ENCODE results near the gene MRPL21. TPM values are rescaled to one million over a fixed set of nuclear protein-coding genes. Genes with fewer than 3 reads are reported as not detected.

MRPL21 gene
- total and polyA plus RNA-seq, 2 of the 8 experiments (the other 6 are each of a cell fraction or from before 2014, with no cell fraction given): 102 to 107 TPM

DNA sequence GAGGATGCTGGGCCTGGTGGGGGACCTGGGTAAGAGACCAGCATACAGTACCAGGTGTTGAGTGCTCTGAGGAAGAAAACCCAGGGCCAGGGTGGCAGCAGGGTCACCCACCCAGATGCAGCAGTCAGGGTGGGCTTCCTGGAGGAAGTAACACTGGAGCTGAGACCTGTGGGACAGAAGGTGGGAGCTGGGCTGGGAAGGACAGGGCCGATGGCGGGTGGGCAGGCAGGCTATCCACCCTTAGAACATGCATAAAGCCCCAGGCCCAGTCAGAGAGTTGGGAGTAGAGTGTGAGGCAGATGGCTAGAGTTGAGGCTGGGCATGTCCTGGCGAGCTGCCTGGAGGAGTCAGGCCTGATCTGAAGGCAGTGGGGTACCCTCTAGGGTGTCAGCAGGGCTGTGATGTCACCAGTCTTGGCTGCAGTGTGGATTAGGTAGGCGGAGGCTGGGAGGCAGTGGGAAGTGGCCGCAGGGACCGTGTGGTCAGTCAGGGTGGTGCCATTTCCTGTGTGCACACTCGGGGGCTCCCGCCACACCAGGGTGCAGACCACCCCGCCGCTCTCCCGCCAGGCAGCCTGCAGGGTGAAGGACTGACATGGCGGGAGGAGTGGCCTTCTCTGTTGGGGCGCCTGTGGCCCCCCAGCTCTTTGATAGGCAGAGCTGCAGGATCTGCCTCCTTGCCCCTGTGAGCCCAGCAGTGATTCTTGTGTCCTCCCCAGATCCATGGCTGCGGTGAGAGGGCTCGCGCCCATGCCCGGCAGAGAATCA, 35.4 kb upstream of the MRPL21 start:
- no peak overlapping the region for H3K56ac ChIP-seq (replicated peaks; ENCODE audit: insufficient read length, low read depth, low read length)
- H3K4ac ChIP-seq (replicated peaks; ENCODE audit: insufficient read length, low read depth, low read length): no peak overlapping the region
- peaks cover 3 to 5% of the 10 kb centered on the region in 2 experiments for H4K20me1 ChIP-seq (replicated peaks in 1 of 2; ENCODE audit: control insufficient read depth in 1 of 2, insufficient read depth in 2 of 2, low read length in 2 of 2)
- no peak overlapping the region for H3K4me3 ChIP-seq (ENCODE audit: extremely low read depth in 1 of 4, insufficient read depth in 2 of 4, low read depth in 3 of 4, low read length in 4 of 4)
- CTCF ChIA-PET (ENCODE audit: partially characterized antibody): interaction anchor here (0.6 to 1.7 kb wide), 3 partner anchors 11 to 131 kb away, joined by 3 to 7 read pairs (median 5); no protein-coding TSS in a partner anchor
- no peaks in the 10 kb centered on the region; the same call in 1 of the 2 replicates for H3K79me1 ChIP-seq (ENCODE audit: low read depth, low read length)
- H3K4me1 ChIP-seq (replicated peaks in 1 of 4; ENCODE audit: control insufficient read depth in 3 of 4, insufficient read depth in 4 of 4, low read length in 3 of 4): no peaks in the 10 kb centered on the region
- no peak overlapping the region for H2BK120ac ChIP-seq (replicated peaks; ENCODE audit: low read depth, low read length)
- no peak overlapping the region for H2BK20ac ChIP-seq (ENCODE audit: low read length)
- no peak overlapping the region for H4K5ac ChIP-seq (ENCODE audit: insufficient read length, low read depth, low read length)
- H2BK15ac ChIP-seq (ENCODE audit: low read length): no peak overlapping the region
- DNase-seq (ENCODE audit: low read depth in 1 of 2, low spot score in 2 of 2): no peak
- H3K9me3 ChIP-seq (ENCODE audit: insufficient read depth in 2 of 2, low read depth in 1 of 2, low read length in 1 of 2): no peaks in the 10 kb centered on the region
- POLR2A ChIA-PET (ENCODE audit: partially characterized antibody): interaction anchor here (1.0 to 1.2 kb wide), 2 partner anchors 35 to 49 kb away, joined by 3 read pairs; partner anchors contain the start of genes IGHMBP2 and MRPL21
- H2AK5ac ChIP-seq (ENCODE audit: low read depth, low read length): no peak overlapping the region
- no peak overlapping the region; the same call in 1 of the 2 replicates for H3K18ac ChIP-seq (ENCODE audit: extremely low read depth, low read length)
- H3K79me2 ChIP-seq (ENCODE audit: control insufficient read depth in 1 of 2, insufficient read depth in 2 of 2, low read length in 2 of 2): no peaks in the 10 kb centered on the region
- H3K23me2 ChIP-seq (ENCODE audit: low read depth, low read length): no peaks in the 10 kb centered on the region
- H3K4me2 ChIP-seq (ENCODE audit: insufficient read depth in 1 of 2, low read depth in 2 of 2, low read length in 2 of 2): no peak overlapping the region
- H3K36me3 ChIP-seq (ENCODE audit: control insufficient read depth in 2 of 4, insufficient read depth in 4 of 4, low read length in 3 of 4): peaks cover 4 to 21% (median 13%) of the 10 kb centered on the region in 4 experiments; a peak in 5 of 8 replicates
- no peak overlapping the region for H4K91ac ChIP-seq (replicated peaks; ENCODE audit: insufficient read length, low read length)
- no peak overlapping the region for H2BK5ac ChIP-seq (ENCODE audit: low read depth, low read length)
- H3K27ac ChIP-seq (ENCODE audit: low read depth, low read length): no peak overlapping the region; the same call in 1 of the 2 replicates
- no peak overlapping the region for H3K9ac ChIP-seq (replicated peaks in 1 of 4; ENCODE audit: extremely low read depth in 1 of 4, low read depth in 3 of 4, low read length in 3 of 4)
- FAIRE-seq: no peak
- H2AFZ ChIP-seq (ENCODE audit: low read length): no peak overlapping the region
- H4K8ac ChIP-seq (ENCODE audit: extremely low read depth, insufficient read depth, low read length): no peak overlapping the region
- no peaks in the 10 kb centered on the region for H3K27me3 ChIP-seq (replicated peaks in 1 of 4; ENCODE audit: control insufficient read depth in 3 of 4, extremely low read depth in 1 of 4, insufficient read depth in 3 of 4, low read length in 3 of 4)
- no peak overlapping the region for H3K23ac ChIP-seq (ENCODE audit: insufficient read length)
- WGBS, 2 experiments (ENCODE audit: extremely low coverage in 1 of 2, insufficient coverage in 1 of 2, insufficient read length in 1 of 2, insufficient replicate concordance in 2 of 2, low coverage in 1 of 2, low lambda C conversion rate in 2 of 2, missing lambda C conversion rate in 1 of 2): 86% methylated on average over 9 of the region's 17 CpGs; no CpG with 5 or more reads in 1 of the 2 experiments
- no peak overlapping the region for H3K14ac ChIP-seq (ENCODE audit: insufficient read length)
- H2BK12ac ChIP-seq (ENCODE audit: low read depth, low read length): no peak overlapping the region
- no peak for TF ChIP-seq BCL11A (IDR thresholded peaks at IDR 0.05; ENCODE audit: low read depth in 2 of 2, low read length in 2 of 2)
- TF ChIP-seq TAF7 (optimal IDR thresholded peaks at IDR 0.05; ENCODE audit: borderline replicate concordance, low read depth, low read length): no peak
- TF ChIP-seq SAP30 (IDR thresholded peaks at IDR 0.05; ENCODE audit: insufficient read depth, insufficient replicate concordance, low read length): no peak
- no peak for TF ChIP-seq JUN (IDR thresholded peaks at IDR 0.05; ENCODE audit: low read depth, low read length)
- TF ChIP-seq, protein P1, sequence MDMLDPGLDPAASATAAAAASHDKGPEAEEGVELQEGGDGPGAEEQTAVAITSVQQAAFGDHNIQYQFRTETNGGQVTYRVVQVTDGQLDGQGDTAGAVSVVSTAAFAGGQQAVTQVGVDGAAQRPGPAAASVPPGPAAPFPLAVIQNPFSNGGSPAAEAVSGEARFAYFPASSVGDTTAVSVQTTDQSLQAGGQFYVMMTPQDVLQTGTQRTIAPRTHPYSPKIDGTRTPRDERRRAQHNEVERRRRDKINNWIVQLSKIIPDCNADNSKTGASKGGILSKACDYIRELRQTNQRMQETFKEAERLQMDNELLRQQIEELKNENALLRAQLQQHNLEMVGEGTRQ (IDR thresholded peaks at IDR 0.05; ENCODE audit: low read length): no peak
- no peak for TF ChIP-seq RXRA (IDR thresholded peaks at IDR 0.05; ENCODE audit: insufficient read depth, low read depth, low read length)
- TF ChIP-seq, protein P2, sequence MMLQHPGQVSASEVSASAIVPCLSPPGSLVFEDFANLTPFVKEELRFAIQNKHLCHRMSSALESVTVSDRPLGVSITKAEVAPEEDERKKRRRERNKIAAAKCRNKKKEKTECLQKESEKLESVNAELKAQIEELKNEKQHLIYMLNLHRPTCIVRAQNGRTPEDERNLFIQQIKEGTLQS (IDR thresholded peaks at IDR 0.05; ENCODE audit: insufficient read depth, low read depth, low read length): no peak
- TF ChIP-seq BRCA1 (IDR thresholded peaks at IDR 0.05; ENCODE audit: low read depth, low read length): no peak
- no peak for TF ChIP-seq CBX5 (IDR thresholded peaks at IDR 0.05; ENCODE audit: low read depth, low read length)
- no peak for TF ChIP-seq BACH1 (IDR thresholded peaks at IDR 0.05; ENCODE audit: low read length)
